ENCODE results near the gene FCN1. TPM values are rescaled to one million over a fixed set of nuclear protein-coding genes. Genes with fewer than 3 reads are reported as not detected.

Gene FCN1
- total RNA-seq, 2 donors from 2014 or later = 0.63 to 2.1 TPM

DNA sequence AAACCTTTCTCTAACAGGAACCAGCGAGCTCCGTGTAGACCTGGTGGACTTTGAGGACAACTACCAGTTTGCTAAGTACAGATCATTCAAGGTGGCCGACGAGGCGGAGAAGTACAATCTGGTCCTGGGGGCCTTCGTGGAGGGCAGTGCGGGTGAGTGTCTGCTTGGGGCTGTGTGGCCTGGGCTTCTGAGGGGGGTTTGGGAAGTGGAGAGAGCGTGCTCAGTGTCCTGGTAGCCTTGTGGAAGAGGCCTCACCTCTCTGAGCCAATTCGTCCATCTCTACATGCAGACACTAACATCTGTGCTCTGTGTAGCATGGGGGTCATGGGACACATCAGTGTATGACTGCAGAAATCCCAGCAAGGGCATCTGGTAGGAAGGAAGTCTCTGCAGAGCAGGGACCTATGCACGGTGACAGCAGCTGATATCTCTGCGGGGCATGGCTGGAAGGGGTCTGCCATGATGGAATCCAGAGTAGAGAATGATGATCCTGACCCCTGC is 31.2 kb downstream of the FCN1 start:
- Histone ChIP-seq H3K4me3 (no peak overlapping the region), H3K27ac (no peak overlapping the region), H3K9me3 (no peaks in the 10 kb centered on the region), H3K4me1 (no peaks in the 10 kb centered on the region), H3K27me3 (no peaks in the 10 kb centered on the region), H3K36me3 (no peaks in the 10 kb centered on the region)
- no peak for DNase-seq (ENCODE audit: low spot score)
- TF ChIP-seq, protein P1, sequence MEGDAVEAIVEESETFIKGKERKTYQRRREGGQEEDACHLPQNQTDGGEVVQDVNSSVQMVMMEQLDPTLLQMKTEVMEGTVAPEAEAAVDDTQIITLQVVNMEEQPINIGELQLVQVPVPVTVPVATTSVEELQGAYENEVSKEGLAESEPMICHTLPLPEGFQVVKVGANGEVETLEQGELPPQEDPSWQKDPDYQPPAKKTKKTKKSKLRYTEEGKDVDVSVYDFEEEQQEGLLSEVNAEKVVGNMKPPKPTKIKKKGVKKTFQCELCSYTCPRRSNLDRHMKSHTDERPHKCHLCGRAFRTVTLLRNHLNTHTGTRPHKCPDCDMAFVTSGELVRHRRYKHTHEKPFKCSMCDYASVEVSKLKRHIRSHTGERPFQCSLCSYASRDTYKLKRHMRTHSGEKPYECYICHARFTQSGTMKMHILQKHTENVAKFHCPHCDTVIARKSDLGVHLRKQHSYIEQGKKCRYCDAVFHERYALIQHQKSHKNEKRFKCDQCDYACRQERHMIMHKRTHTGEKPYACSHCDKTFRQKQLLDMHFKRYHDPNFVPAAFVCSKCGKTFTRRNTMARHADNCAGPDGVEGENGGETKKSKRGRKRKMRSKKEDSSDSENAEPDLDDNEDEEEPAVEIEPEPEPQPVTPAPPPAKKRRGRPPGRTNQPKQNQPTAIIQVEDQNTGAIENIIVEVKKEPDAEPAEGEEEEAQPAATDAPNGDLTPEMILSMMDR (IDR thresholded peaks at IDR 0.05) = no peak

DNA sequence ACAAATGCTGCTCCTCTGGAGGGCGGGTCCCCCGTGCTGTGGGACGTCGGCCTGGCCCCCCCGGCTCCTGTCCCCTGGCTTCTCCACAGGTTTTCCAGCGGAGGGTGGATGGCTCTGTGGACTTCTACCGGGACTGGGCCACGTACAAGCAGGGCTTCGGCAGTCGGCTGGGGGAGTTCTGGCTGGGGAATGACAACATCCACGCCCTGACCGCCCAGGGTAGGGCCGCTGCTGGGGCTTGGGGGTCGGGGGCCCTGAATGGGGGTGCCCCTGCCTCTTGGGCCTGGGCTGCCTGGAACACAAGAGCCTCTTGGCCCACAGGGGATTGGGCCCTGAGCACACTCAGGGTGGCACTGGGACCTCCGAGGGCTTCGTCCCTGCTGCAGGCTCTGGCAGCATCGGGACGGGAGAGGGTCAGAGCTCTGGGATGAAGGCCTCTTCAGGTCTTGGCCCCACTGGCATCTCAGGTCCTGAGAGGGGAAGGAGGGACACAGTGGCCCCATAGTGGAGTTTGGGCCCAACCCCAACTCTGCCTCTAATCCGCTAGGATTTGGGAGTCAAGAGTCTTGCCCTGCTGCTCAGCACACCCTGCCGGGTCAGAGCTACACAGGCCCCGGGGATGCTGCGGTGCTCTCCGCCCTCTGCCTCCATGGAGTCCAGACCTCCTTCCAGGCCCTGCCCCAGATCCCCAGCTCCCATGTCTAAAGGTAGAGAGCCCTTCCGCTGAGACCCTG is 31.9 kb downstream of the FCN1 start:
- Histone ChIP-seq H3K27ac (no peak overlapping the region), H3K9me3 (no peaks in the 10 kb centered on the region), H3K27me3 (no peaks in the 10 kb centered on the region), H3K36me3 (no peaks in the 10 kb centered on the region), H3K4me1 (no peaks in the 10 kb centered on the region), H3K4me3 (no peak overlapping the region)
- TF ChIP-seq, protein P1 (IDR thresholded peaks at IDR 0.05) = no peak
- DNase-seq (ENCODE audit: low spot score) = no peak

DNA sequence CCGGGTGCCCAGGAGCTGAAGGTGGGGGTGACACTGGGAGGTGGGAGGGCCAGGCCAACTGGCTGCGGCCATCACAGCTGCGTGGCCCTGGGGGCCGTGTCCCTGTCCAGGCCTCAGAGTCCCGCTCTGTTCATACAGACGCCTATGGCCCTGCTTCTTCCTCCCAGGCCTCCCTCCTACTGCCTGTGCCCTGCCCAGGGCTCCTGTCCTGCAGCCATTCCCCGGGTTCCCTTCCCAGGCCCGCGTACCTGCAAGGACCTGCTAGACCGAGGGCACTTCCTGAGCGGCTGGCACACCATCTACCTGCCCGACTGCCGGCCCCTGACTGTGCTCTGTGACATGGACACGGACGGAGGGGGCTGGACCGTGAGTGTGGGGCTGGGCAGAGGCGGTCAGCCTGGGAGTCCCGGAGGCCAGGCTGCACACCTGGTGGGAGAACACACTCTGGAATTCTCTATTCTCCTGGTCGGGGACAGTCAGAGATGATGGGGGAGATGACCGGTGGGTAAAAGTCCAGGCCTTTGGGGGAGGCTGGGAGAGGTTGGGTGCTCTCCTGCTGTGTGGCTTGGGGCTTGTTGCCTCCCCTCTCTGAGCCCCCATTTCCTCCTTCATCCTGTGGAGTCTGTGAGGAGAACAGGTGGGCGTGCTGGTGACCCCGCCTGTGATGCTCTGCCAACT is 32.6 kb downstream of the FCN1 start:
- H3K36me3 ChIP-seq = no peaks in the 10 kb centered on the region
- H3K4me3 ChIP-seq = no peak overlapping the region
- H3K27ac ChIP-seq = no peak overlapping the region
- no peaks in the 10 kb centered on the region for H3K4me1 ChIP-seq
- TF ChIP-seq, protein P1 (IDR thresholded peaks at IDR 0.05) = no peak
- H3K27me3 ChIP-seq = no peaks in the 10 kb centered on the region
- H3K9me3 ChIP-seq = no peaks in the 10 kb centered on the region
- no peak for DNase-seq (ENCODE audit: low spot score)

DNA sequence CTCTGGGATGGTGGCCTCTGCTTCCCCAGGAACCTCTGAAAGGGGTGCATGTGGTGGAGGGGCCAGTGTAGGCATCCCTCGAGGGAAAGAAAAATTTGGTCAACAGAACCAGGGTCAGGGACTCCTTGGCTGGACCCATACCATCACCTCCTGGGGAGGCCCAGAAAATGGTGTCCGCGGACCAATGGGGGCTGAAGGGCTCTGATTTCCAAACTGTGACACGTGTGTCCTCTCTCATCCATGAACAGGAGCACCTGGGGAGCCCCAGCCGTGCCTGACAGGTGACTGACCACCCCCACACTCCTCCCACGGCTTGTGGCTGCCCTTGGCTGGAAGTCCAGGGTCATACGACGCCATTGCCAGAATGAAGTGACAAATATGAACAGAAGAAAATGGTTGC is 33.2 kb downstream of the FCN1 start:
- H3K9me3 ChIP-seq = no peaks in the 10 kb centered on the region
- no peaks in the 10 kb centered on the region for H3K36me3 ChIP-seq
- no peaks in the 10 kb centered on the region for H3K4me1 ChIP-seq
- TF ChIP-seq, protein P1 (IDR thresholded peaks at IDR 0.05) = no peak
- no peak for DNase-seq (ENCODE audit: low spot score)
- no peak overlapping the region for H3K27ac ChIP-seq
- no peaks in the 10 kb centered on the region for H3K27me3 ChIP-seq
- no peak overlapping the region for H3K4me3 ChIP-seq

DNA sequence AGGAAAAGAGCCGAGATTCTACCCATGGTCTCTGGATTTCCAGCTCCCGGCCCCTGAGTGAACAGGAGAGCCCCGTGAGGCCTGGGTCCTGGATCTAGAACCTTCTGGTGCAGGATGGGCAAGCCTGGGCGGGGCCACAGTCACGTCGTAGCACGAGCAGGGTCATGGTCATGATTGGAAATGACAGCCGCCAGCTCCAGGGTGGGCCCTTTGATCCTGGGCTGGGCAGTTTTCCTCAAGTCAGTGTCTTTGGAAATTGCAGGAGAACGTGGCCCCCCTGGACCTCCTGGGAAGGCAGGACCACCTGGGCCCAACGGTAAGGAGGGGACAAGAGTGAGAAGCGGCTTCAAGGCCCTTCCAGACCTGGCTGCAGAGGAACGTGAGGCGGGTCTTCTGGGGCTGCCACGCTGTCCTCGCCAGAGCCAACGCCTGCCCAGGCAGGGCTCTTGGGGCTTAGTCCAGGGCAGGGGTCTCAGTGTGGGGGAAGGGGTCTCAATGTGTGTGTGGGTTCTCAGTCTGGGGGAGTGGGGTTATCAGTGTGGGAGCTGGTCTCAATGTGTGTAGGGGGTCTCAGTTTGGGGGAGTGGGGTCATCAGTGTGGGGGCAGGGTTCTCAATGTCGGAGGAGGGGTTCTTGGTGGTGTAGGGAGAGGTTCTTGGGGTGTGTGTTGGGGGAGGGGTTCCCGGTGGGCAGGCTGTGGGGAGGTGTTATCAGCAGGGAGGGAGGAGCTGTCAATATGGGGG is 34.5 kb downstream of the FCN1 start:
- Histone ChIP-seq H3K4me3 (no peak overlapping the region), H3K27ac (no peak overlapping the region), H3K4me1 (no peaks in the 10 kb centered on the region), H3K36me3 (no peaks in the 10 kb centered on the region), H3K9me3 (no peaks in the 10 kb centered on the region), H3K27me3 (no peaks in the 10 kb centered on the region)
- TF ChIP-seq, protein P1 (IDR thresholded peaks at IDR 0.05) = no peak
- no peak for DNase-seq (ENCODE audit: low spot score)
